Measurements from ENCODE around the gene PLCZ1. TPM values are rescaled to one million over a fixed set of nuclear protein-coding genes. Genes with fewer than 3 reads are reported as not detected.

PLCZ1 gene
- total RNA-seq, 4 donors from 2014 or later: not detected

- TF ChIP-seq CTCF (IDR thresholded peaks at IDR 0.05): no peak
- TF ChIP-seq EP300 (IDR thresholded peaks at IDR 0.05): no peak
- TF ChIP-seq POLR2A (IDR thresholded peaks at IDR 0.05): no peak
- 64 to 89% methylated on average over 3 of the region's 3 CpGs for WGBS, 2 donors
Observed at GRCh38 chr12:18719922-18720510, 17.8 kb downstream of the PLCZ1 start.

DNA sequence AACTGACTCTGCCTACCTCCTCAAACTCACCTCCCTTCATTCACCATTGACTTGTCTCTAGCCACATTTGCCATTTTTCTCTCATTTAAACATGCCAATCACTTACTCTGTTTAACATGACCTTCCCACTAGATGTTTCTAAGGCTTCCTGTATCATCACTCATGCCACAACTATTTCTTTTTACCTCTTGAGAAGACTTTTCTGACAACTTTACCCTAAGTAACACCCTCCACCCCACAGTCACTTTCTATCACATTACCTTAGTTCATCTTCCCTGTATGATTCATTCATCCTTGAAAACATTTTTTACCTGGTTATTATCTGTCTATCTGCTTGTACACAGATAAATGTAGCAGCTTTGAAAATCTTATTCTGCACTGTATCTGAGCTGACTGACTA is 19.4 kb downstream of the PLCZ1 start:
- no peak for TF ChIP-seq EP300 (IDR thresholded peaks at IDR 0.05)
- TF ChIP-seq CTCF (IDR thresholded peaks at IDR 0.05): no peak
- no peak for TF ChIP-seq POLR2A (IDR thresholded peaks at IDR 0.05)
- DNase-seq (ENCODE audit: low spot score in 2 of 2): no peak
- no peaks in the 10 kb centered on the region for H3K36me3 ChIP-seq
- no peaks in the 10 kb centered on the region for H3K4me1 ChIP-seq
- no peaks in the 10 kb centered on the region for H3K27me3 ChIP-seq
- no peak overlapping the region for H3K27ac ChIP-seq
- no peak overlapping the region for H3K4me3 ChIP-seq
- H3K9me3 ChIP-seq: no peaks in the 10 kb centered on the region

More at GRCh38 chr12:18719922-18720510, 17.8 kb downstream of the PLCZ1 start:
- no peaks in the 10 kb centered on the region for H3K9me3 ChIP-seq
- no peak overlapping the region for H3K27ac ChIP-seq
- no peaks in the 10 kb centered on the region for H3K4me1 ChIP-seq
- H3K36me3 ChIP-seq: no peaks in the 10 kb centered on the region
- no peak for DNase-seq (ENCODE audit: low spot score in 2 of 2)
- H3K27me3 ChIP-seq: no peaks in the 10 kb centered on the region
- no peak overlapping the region for H3K4me3 ChIP-seq

- Histone ChIP-seq H3K36me3 (no peaks in the 10 kb centered on the region), H3K27me3 (no peaks in the 10 kb centered on the region), H3K4me3 (no peak overlapping the region), H3K9me3 (no peaks in the 10 kb centered on the region), H3K4me1 (no peaks in the 10 kb centered on the region), H3K27ac (no peak overlapping the region)
- no peak for DNase-seq (ENCODE audit: low spot score in 2 of 2)
- WGBS, 2 donors: 82 to 97% methylated on average over 1 of the region's 1 CpG
- TF ChIP-seq EP300 (IDR thresholded peaks at IDR 0.05): no peak
- TF ChIP-seq POLR2A (IDR thresholded peaks at IDR 0.05): no peak
- TF ChIP-seq CTCF (IDR thresholded peaks at IDR 0.05): no peak
Observed at GRCh38 chr12:18716236-18716635, 21.6 kb downstream of the PLCZ1 start.

DNA sequence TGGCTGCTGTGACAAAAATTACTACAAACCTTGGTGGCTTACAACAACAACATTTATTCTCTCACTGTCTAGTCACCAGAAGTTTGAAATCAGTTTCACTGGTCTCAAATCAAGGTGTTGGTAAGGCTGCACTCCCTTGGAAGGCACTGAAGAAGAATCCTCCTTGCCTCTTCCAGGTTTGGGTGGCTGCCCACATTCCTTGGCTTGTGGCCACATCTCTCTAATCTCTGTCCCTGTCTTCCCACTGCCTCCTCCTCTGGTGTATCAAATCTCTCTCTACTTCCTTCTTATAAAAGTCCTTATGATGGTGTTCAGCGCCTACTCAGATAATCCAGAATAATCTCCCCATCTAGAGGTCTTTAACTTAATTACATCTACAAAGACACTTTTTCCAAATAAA is 31.0 kb downstream of the PLCZ1 start:
- H3K4me1 ChIP-seq: no peaks in the 10 kb centered on the region
- no peak overlapping the region for H3K27ac ChIP-seq
- H3K9me3 ChIP-seq: peaks cover 0 to 6% (median 0%) of the 10 kb centered on the region in 4 donors
- TF ChIP-seq POLR2A (IDR thresholded peaks at IDR 0.05) (no peak), CTCF (IDR thresholded peaks at IDR 0.05) (no peak), EP300 (IDR thresholded peaks at IDR 0.05) (no peak)
- no peak overlapping the region for H3K4me3 ChIP-seq
- H3K27me3 ChIP-seq: no peaks in the 10 kb centered on the region
- no peaks in the 10 kb centered on the region for H3K36me3 ChIP-seq
- WGBS, 2 donors: 86 to 88% methylated on average over 1 of the region's 1 CpG
- no peak for DNase-seq (ENCODE audit: low spot score in 2 of 2)

DNA sequence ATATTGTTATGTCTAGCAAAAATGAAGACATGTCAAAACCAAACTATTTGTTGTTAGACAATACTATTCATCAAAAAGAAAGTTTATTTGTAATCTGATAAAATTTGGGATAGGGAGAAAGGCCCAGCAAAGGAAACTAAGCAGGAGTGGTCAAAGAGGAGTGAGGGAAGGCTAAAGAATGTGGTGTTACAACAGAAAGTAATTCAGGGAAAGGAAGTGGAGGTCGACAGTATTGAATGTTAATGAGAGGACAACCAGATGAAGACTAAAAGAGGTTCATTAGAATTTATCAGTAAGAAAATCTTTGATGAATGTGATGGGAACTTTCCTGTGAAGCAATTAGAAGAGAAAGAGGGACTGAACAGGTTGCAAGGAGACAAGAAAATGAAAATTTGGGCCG is 33.9 kb downstream of the PLCZ1 start:
- H3K4me1 ChIP-seq: no peaks in the 10 kb centered on the region
- no peak for TF ChIP-seq POLR2A (IDR thresholded peaks at IDR 0.05)
- TF ChIP-seq CTCF (IDR thresholded peaks at IDR 0.05): no peak
- TF ChIP-seq EP300 (IDR thresholded peaks at IDR 0.05): no peak
- H3K27ac ChIP-seq: no peak overlapping the region
- H3K9me3 ChIP-seq: no peaks in the 10 kb centered on the region
- no peak overlapping the region for H3K4me3 ChIP-seq
- WGBS, 2 donors: 61 to 64% methylated on average over 2 of the region's 2 CpGs
- DNase-seq (ENCODE audit: low spot score in 2 of 2): no peak
- H3K36me3 ChIP-seq: no peaks in the 10 kb centered on the region
- H3K27me3 ChIP-seq: no peaks in the 10 kb centered on the region
